Nucleus accumbens (tissue), 56 donors: ENCODE measurements around the gene PTGIS.

ENCODE experiments used
- DNase-seq, 56 donors: peaks; one replicate each; lab custom pipeline; 2025; lab: John Stamatoyannopoulos, UW

The PTGIS gene

GRCh38 chr20:49562311-49563014, 5.5 kb downstream of the PTGIS start:
- DNase-seq, result peak in 2 of 56 donors; percentile 4 to 19

DNA sequence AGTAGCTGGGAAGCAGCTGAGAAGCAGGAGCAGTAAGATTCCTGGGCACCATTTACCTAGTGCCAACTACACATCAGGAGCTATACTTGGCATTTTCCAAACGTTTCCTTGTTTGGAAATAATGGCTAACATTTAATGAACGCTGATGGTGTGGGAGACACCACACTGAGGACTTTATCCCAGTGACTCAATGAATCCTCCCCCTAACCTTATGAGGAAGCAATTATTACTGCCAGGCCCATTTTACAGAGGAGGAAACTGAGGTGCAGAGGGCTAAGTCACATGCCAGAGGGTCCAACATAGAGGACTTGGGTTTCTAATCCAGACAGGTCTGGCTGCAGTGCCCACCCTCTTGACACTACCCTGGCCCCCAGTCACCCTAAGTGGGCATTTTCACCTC, 6.1 kb downstream of the PTGIS start:
- DNase-seq, result no peak

- DNase-seq, result no peak
Measured at GRCh38 chr20:49561256-49561655, 6.7 kb downstream of the PTGIS start.

DNA sequence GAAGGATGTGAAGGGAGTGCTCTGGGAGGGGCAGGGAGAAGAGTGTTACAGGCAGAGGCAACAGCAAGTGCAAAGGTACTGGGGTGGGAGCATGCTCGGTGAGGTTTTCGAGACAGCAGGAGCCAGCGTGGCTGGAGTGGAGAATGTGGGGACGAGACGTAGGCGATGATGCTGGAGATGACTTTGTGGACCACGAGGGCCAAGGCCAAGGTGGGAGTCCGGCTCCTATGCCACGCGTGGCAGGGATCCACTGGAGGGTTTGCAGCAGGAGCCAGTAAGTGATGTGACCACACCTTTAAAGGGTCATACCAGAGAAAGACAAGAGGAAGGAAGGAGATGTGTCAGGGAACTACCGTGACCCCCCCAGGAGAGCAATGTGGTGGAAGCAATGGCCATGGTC, 7.3 kb downstream of the PTGIS start:
- no peak for DNase-seq

GRCh38 chr20:49560186-49560585, 7.8 kb downstream of the PTGIS start:
- DNase-seq, result no peak

GRCh38 chr20:49559411-49560081, 8.4 kb downstream of the PTGIS start:
- no peak for DNase-seq

DNA sequence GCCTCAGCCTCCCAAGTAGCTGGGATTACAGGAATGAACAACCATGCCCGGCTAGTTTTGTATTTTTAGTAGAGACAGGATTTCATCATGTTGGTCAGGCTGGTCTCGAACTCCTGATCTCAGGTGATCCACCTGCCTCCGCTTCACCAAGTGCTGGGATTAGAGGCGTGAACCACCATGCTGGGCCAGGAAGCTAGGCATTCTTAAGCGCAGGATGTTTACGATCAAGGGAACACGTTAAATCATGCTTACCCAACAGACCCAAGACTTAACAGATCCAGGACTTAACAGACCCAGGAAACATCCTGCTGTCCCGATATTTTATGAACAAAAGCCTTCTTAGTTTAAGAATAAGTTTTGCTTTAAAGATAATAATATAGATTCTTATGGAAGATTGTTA, 9.1 kb downstream of the PTGIS start:
- DNase-seq, result no peak

- no peak for DNase-seq
Measured at GRCh38 chr20:49557449-49557848, 10.5 kb downstream of the PTGIS start.

- no peak for DNase-seq
Measured at GRCh38 chr20:49556621-49557020, 11.3 kb downstream of the PTGIS start.

DNA sequence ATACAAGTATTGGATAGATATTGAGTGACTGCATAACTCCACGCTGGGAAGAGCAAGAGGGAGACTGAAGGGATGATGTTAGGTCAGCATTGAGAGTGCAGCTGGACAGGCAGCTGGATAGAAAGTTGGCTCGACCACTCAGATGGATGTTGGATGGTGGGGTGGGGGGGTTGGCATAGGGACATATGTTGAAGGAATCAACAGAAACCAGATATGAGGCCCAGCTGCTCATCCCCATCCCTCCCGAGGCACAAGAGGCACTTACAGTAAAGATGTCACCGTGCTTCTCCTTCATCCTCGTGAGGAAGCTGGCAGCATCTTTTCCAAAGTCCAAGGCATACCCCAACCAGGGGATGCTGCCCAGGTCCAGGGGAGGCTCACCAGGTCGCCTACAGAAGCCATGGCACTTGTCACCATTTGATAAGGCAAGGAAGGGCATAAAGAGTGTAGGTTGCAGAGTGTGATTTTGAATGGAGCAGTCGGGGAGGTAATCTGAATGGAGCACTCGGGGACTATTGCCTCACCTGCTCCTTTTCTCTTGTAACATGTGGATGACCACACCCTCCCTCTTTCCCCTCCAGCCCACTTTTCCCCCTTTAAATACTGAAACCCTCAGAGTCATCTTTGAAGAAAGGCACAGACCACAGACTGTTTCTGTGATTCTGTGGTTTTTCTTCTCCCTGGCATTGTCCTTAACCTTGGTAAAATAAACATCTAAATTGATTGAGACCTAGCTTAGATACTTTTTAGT, 18.0 kb downstream of the PTGIS start:
- DNase-seq, result no peak

DNA sequence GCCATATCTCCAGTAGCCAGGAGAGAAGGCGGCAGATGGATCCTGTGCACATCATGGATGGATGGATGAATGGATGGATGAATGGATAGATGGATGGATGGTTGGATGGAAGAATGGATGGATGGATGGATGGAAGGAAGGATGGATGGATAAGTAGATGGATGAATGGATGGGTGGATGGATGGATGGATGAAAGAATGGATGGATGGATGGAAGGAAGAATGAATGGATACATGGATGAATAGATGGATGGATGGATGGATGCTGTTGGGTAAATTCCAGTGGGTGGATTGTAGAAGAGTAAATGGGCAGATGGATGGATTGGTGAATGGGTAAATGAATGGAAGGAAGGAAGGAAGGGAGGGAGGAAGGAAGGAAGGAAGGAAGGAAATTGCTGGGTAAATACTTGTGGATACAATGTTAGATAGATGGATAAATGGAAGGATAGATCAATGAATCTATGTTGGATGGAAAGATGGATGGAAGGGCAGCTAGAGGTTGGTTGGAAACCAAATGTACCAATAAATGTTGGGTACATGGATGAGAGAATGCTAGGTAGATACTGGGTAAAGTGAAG, 19.5 kb downstream of the PTGIS start:
- no peak for DNase-seq

DNA sequence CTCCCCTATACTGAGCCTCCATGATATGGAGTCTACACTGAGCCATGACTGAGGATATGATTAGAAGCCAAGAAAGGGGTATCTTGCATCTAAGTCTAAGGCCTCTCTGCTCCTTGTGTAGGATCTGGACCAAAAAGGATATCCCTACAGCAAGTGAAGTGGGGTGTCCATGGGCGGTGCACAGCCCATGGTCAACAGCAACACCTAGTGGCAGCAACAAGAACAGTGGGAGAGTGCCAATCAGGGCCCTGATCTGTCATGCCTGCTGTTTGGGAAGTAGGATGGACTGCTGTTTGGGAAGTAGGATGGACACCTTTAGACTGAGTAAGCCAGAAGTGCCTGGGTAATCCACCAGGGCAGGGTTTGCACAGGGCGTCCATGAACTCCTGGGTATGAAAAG, 22.4 kb downstream of the PTGIS start:
- DNase-seq, result no peak

DNA sequence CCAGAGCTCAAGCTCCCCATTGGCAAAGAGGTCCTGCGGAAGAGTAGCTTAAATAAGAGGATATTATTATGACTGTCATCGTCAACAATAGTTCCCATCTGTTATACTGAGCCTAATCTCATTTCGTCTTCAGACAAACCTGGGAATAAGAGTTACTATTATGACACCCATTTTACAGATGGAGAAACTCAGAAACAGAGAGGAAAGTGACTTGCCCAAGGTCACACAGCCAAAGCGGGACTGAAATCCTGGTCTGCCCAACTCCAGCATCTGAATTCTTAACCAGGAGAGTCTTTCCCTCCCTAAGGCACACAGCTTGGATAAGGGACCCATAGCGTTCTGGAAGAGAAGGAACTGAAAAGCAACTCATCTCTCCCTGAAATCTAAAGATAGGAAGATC, 23.4 kb downstream of the PTGIS start:
- DNase-seq, result no peak

- no peak for DNase-seq
Measured at GRCh38 chr20:49543858-49544437, 24.0 kb downstream of the PTGIS start.

DNA sequence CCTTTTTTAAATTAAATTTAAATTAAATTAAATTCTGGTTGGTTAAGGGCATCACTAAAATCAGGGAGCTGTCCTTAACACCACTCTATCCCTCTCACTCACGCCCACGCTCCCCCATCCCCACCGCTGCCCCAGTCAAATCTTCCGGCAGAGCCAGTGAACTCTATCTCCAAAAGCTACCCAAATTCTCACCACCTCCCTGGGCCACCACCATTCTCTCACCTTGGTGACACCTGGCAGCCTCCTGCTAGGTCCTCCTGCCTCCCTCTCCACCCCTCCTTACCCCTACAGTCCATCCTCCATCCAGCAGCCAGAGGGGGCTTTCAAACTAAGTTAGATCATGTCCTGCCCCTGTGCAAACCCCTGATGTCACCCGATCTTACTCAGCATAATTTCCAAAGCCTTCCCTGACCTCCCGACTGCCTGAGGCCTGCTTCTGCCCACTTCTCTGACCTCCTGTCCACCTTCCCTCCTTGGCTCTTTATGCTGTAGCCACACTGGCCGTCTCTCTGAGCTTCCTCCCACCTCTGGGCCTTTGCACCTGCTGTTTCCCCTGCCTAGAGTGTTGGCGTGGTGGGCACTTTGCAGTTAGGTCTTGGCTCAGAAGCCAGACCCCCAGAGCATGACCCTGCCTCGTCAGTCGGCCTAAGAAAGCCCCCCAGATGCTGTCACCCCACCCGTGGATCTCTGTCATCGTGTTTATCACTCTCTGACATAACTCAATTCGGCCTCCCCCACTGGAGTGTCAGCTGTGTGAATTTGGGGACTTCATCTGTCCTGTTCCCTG, 24.7 kb downstream of the PTGIS start:
- DNase-seq, result no peak

- DNase-seq, result no peak
Measured at GRCh38 chr20:49542514-49542991, 25.4 kb downstream of the PTGIS start.

GRCh38 chr20:49541733-49542513, 26.0 kb downstream of the PTGIS start:
- peak in 20 of 56 donors; percentile 1 to 54 (median 16) for DNase-seq

- no peak for DNase-seq
Measured at GRCh38 chr20:49540687-49541435, 27.1 kb downstream of the PTGIS start.
